GM19023 (cell line): ENCODE results near the gene ABRAXAS1.
A peak's percentile ranks its signal among the peaks of the same experiment; 100 is the strongest.
"Not testable (repeated sequence)": the region's sequence is repeated elsewhere in the genome, so short reads cannot be mapped to it uniquely, and the experiment has no call there.

Experiments
- ATAC-seq: cut with Tn5 transposase; IDR thresholded peaks from one replicate; pipeline ENCODE4 v1.9.1; 2021; ENCODE audit warnings: mild to moderate bottlenecking, moderate library complexity; ENCODE audit not compliant: unreplicated experiment

ABRAXAS1 gene

GRCh38 chr4:83484500-83485461 is at the start of gene ABRAXAS1:
ABRAXAS1 (minus strand) TSS chr4:83485100; CDS start chr4:83485072, 28 bp downstream.
- ATAC-seq, result peak; percentile 96

GRCh38 chr4:83527671-83528070 is 42.8 kb upstream of the ABRAXAS1 start:
- ATAC-seq, result no peak

- no peak for ATAC-seq
These were observed 37.3 kb upstream of the ABRAXAS1 start for GRCh38 chr4:83522239-83522638.

GRCh38 chr4:83516042-83516772 is 31.3 kb upstream of the ABRAXAS1 start:
- no peak for ATAC-seq

GRCh38 chr4:83510442-83510841 is 25.5 kb upstream of the ABRAXAS1 start:
- no peak for ATAC-seq

GRCh38 chr4:83509156-83509585 is 24.3 kb upstream of the ABRAXAS1 start:
- not testable (repeated sequence) for ATAC-seq

- ATAC-seq, result no peak
These were observed 20.1 kb upstream of the ABRAXAS1 start for GRCh38 chr4:83504996-83505395.

- no peak for ATAC-seq
These were observed 19.6 kb upstream of the ABRAXAS1 start for GRCh38 chr4:83504503-83504902.

- ATAC-seq, result no peak
These were observed 19.1 kb upstream of the ABRAXAS1 start for GRCh38 chr4:83503974-83504373.

GRCh38 chr4:83501671-83502070 is 16.8 kb upstream of the ABRAXAS1 start:
- ATAC-seq, result not testable (repeated sequence)

GRCh38 chr4:83498187-83498586 is 13.3 kb upstream of the ABRAXAS1 start:
- ATAC-seq, result no peak

- not testable (repeated sequence) for ATAC-seq
These were observed 11.4 kb upstream of the ABRAXAS1 start for GRCh38 chr4:83496085-83496917.

- ATAC-seq, result no peak
These were observed 6.1 kb upstream of the ABRAXAS1 start for GRCh38 chr4:83490876-83491450.

GRCh38 chr4:83489711-83490326 is 4.9 kb upstream of the ABRAXAS1 start:
- no peak for ATAC-seq

GRCh38 chr4:83486457-83487129 is 1.7 kb upstream of the ABRAXAS1 start:
- ATAC-seq, result no peak

- ATAC-seq, result no peak
These were observed 10.9 kb downstream of the ABRAXAS1 start for GRCh38 chr4:83473966-83474365.

GRCh38 chr4:83473423-83473822 is 11.5 kb downstream of the ABRAXAS1 start:
- ATAC-seq, result no peak

GRCh38 chr4:83456184-83456501 is 28.8 kb downstream of the ABRAXAS1 start:
- no peak for ATAC-seq

- peak; percentile 96 for ATAC-seq
These were observed 29.4 kb downstream of the ABRAXAS1 start, which contains the start of the genes HELQ and MRPS18C for GRCh38 chr4:83455281-83456183. HELQ (minus strand) TSS chr4:83455823; CDS start chr4:83455693, 130 bp downstream. MRPS18C (plus strand) TSS chr4:83456058; CDS start chr4:83456078, 20 bp downstream.
